GM19239 (cell line): ENCODE measurements around the gene LAMA1.
"Not testable (repeated sequence)": the region's sequence is repeated elsewhere in the genome, so short reads cannot be mapped to it uniquely, and the experiment has no call there.

ENCODE experiments used
- DNase-seq: peaks from one replicate; pipeline ENCODE4 v3.0.0; 2011; ENCODE audit warnings: low spot score; ENCODE audit not compliant: insufficient read length
- FAIRE-seq: peaks from 2 replicates; lab custom pipeline; 2011; peaks lifted over from hg19 to GRCh38; lab: Jason Lieb, UNC

The LAMA1 gene, protein sequence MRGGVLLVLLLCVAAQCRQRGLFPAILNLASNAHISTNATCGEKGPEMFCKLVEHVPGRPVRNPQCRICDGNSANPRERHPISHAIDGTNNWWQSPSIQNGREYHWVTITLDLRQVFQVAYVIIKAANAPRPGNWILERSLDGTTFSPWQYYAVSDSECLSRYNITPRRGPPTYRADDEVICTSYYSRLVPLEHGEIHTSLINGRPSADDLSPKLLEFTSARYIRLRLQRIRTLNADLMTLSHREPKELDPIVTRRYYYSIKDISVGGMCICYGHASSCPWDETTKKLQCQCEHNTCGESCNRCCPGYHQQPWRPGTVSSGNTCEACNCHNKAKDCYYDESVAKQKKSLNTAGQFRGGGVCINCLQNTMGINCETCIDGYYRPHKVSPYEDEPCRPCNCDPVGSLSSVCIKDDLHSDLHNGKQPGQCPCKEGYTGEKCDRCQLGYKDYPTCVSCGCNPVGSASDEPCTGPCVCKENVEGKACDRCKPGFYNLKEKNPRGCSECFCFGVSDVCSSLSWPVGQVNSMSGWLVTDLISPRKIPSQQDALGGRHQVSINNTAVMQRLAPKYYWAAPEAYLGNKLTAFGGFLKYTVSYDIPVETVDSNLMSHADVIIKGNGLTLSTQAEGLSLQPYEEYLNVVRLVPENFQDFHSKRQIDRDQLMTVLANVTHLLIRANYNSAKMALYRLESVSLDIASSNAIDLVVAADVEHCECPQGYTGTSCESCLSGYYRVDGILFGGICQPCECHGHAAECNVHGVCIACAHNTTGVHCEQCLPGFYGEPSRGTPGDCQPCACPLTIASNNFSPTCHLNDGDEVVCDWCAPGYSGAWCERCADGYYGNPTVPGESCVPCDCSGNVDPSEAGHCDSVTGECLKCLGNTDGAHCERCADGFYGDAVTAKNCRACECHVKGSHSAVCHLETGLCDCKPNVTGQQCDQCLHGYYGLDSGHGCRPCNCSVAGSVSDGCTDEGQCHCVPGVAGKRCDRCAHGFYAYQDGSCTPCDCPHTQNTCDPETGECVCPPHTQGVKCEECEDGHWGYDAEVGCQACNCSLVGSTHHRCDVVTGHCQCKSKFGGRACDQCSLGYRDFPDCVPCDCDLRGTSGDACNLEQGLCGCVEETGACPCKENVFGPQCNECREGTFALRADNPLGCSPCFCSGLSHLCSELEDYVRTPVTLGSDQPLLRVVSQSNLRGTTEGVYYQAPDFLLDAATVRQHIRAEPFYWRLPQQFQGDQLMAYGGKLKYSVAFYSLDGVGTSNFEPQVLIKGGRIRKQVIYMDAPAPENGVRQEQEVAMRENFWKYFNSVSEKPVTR (N-terminal part only)

DNA sequence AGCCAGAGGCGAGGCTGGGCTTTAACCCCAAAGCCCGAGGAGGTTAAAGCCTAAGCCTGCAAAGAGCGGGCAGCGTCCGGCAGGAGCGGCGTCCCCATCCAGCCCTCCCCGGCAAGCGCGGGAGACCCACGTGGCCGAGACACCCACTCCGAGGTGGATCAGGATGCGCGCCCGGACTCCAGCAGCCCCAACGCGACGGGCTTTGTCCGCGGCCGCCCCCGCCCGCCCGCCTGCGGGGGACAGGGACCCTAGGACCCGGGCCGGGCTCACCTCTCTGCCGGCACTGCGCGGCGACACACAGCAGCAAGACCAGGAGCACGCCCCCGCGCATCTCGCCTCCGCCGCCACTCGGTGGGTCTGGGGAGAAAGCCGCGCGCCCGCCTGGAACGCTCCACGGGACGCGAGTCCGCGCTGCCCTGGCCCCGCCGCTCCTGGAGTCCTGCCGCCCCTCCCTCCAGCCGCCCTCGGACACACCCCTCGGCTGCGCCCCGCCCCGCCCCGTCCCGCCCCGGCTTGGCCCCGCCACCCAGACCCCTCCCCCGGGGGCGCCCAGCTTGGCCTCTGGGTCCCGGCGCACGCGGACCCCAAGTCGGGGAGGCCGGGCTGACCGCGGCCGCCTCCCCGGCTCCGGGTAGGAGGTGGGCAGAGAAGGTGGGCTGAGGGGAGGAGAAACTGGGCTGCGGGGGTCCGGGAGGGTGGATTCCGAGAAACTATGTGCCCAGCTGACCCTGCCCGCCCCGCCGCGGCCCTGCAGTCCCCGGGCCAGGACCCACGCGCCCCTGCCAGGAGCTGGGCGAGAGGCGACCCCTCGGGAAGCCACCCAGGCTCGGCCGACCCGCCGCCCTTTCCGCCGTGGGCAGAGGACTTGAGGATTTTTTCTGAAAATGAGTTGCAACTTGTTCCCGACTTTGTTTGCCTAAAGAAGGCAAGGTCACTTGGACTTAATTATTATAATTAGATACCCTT is at the start of gene LAMA1:
Gene LAMA1 (minus strand): TSS at position 408 of the 966 bp plus-strand sequence. CDS start 77 bp downstream, at position 331.
- no peak for FAIRE-seq
- no peak for DNase-seq

GRCh38 chr18:7165846-7166393 is 48.3 kb upstream of the LAMA1 start:
- DNase-seq (no peak), FAIRE-seq (no peak)

GRCh38 chr18:7164323-7165004 is 46.9 kb upstream of the LAMA1 start:
- FAIRE-seq: no peak
- DNase-seq: no peak

GRCh38 chr18:7158216-7158615 is 40.6 kb upstream of the LAMA1 start:
- DNase-seq: no peak
- FAIRE-seq: no peak

DNA sequence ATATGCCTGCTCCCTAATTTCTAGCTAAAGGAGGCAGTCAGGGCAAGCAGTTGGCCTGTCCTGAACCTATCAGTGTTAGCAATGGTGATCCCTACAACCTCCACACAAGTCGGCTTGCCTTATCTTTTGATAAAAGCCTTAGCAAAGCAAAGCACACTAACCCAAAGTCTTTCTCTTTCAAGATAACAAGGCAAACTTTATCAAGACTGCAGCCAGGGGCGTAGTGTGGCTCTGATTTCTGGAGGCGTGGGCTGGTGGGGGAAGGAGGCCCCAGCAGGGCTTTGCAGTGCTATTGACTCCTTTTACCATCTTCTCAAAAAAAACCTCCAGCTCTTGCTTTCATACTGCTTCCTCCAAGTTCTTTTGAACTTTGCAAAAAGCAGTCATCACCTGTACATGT is 40.2 kb upstream of the LAMA1 start:
- DNase-seq (no peak), FAIRE-seq (no peak)

- FAIRE-seq: no peak
- no peak for DNase-seq
Measured at GRCh38 chr18:7155887-7156286, 38.3 kb upstream of the LAMA1 start.

GRCh38 chr18:7155092-7155491 is 37.5 kb upstream of the LAMA1 start:
- DNase-seq: no peak
- FAIRE-seq: no peak

- FAIRE-seq (no peak), DNase-seq (no peak)
Measured at GRCh38 chr18:7152440-7152839, 34.8 kb upstream of the LAMA1 start.

GRCh38 chr18:7147399-7147798 is 29.8 kb upstream of the LAMA1 start:
- FAIRE-seq: no peak
- DNase-seq: no peak

- DNase-seq (no peak), FAIRE-seq (no peak)
Measured at GRCh38 chr18:7146067-7146466, 28.5 kb upstream of the LAMA1 start.

DNA sequence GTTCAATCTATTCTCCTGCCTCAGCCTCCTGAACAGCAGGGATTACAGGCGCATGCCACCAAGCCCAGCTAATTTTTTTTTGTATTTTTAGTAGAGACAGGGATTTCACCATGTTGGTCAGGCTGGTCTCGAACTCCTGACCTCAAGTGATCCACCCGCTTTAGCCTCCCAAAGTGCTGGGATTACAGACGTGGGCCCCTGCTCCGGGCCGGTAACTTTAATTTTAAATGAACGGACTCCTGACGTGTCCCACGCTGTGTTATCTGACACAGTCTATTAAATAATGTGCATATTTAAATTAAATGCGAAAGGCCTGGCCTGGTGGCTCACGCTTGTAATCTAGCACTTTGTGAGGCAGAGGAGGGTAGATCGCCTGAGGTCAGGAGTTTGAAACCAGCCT is 27.3 kb upstream of the LAMA1 start:
- not testable (repeated sequence) for FAIRE-seq, DNase-seq

DNA sequence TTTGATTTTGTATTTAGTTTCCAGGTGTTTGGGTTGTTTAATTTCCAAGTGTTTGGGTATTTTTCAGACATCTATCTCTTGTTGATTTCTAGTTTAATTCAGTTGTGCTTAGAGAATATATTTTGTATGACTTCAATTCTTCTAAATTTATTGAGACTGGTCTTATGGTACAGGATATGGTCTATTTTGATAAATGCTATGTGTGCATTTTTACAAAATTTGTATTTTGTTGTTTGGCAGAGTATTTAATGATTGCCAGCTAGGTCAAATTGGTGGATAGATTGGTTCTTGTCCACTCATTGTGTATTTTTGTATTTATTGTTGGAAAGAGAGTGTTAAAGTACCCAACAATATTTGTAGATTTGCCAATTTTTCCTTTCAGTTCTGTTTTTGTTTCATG is 23.7 kb upstream of the LAMA1 start:
- no peak for FAIRE-seq
- no peak for DNase-seq

GRCh38 chr18:7139409-7139808 is 21.8 kb upstream of the LAMA1 start:
- DNase-seq: no peak
- FAIRE-seq: no peak

DNA sequence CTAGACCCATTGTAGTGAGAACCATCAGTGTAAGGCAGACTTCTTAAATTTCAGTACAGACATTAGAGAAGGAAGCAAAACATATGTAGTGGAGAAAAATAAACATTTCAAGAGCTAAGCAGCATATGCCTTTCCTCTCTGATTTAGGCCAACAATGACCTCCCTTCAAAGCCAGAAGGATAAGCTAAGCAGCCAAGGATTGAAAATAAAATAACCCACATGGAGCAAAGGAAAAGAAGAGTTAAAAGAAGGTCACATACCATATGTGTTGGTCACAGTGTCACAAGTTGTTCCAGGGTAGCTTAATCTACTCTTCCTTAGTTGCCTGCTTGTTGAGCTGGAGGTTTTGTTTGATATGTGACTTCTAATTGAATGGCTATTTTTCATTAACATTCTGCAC is 15.6 kb upstream of the LAMA1 start:
- FAIRE-seq: no peak
- no peak for DNase-seq

- no peak for FAIRE-seq
Measured at GRCh38 chr18:7132356-7133150, 15.0 kb upstream of the LAMA1 start.

DNA sequence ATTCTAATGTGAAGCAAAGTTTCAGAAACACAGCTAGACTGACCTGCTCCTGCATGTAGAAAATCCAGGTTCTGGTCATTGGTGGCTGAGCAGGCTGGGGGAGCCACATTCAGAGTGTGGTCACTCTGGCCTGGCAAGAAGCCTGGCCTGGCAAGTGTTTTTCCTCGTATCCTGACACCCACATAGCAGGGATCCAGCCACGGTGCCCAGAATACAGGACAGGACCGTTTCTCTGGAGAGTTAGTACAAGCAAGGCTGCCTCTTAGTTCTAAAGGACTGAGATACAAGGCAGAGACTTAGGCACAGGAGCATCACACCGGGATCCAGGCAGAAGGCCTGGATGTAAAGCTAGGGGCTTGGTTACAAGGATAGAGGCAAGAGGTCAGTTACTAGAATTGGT is 4.8 kb upstream of the LAMA1 start:
- FAIRE-seq: no peak
- no peak for DNase-seq

More at GRCh38 chr18:7132356-7133150, 15.0 kb upstream of the LAMA1 start:
- no peak for DNase-seq

GRCh38 chr18:7116792-7117389 is 706 bp downstream of the LAMA1 start:
- FAIRE-seq (no peak), DNase-seq (no peak)
